GM23338 (cell line): Measurements from ENCODE around the gene UNC5A. TPM values are rescaled to one million over a fixed set of nuclear protein-coding genes. Genes with fewer than 3 reads are reported as not detected.

Source experiments
- CREB1 ChIP-seq: fragments of 250-450 bp; sonication (Bioruptor Pico); IDR thresholded peaks from 2 replicates; pipeline ENCODE4 v1.5.0; 2020; ENCODE audit warnings: low read depth, mild to moderate bottlenecking, moderate library complexity
- CTCF ChIP-seq, 2 experiments: fragments of 200-600 bp in 1 of 2; sonication (generic) in 1 of 2; conservative IDR thresholded peaks; 2 replicates each; pipeline versions ENCODE4 v1.5.1 to v1.6.1; 2016 to 2017; ENCODE audit warnings: antibody characterized with exemption in 2 of 2, low read depth in 2 of 2, mild to moderate bottlenecking in 2 of 2, moderate library complexity in 1 of 2
- EZH2 ChIP-seq: fragments of 200-600 bp; sonication (generic); IDR thresholded peaks from one replicate; pipeline ENCODE4 v1.8.0; 2017; ENCODE audit warnings: antibody characterized with exemption, mild to moderate bottlenecking, low read depth; ENCODE audit not compliant: unreplicated experiment
- EZH2phosphoT487 ChIP-seq: fragments of 200-600 bp; sonication (generic); IDR thresholded peaks from one replicate; pipeline ENCODE4 v1.8.1; 2018; ENCODE audit warnings: antibody characterized with exemption; ENCODE audit not compliant: unreplicated experiment
- JUNB ChIP-seq: IDR thresholded peaks from one replicate; pipeline ENCODE4 v1.6.1; 2016; ENCODE audit warnings: antibody characterized with exemption; ENCODE audit not compliant: unreplicated experiment
- NANOG ChIP-seq: IDR thresholded peaks from 2 replicates; pipeline ENCODE4 v1.6.1; 2016; ENCODE audit warnings: antibody characterized with exemption, borderline replicate concordance
- ZNF114 ChIP-seq: fragments of 250-450 bp; sonication (Bioruptor Pico); IDR thresholded peaks from 2 replicates; pipeline ENCODE4 v1.5.0; 2020; ENCODE audit warnings: mild to moderate bottlenecking, moderate library complexity
- ZNF331 ChIP-seq: fragments of 250-450 bp; sonication (Bioruptor Pico); IDR thresholded peaks from 2 replicates; pipeline ENCODE4 v1.5.0; 2020; ENCODE audit warnings: low read depth, mild to moderate bottlenecking, moderate library complexity
- ZNF462 ChIP-seq: fragments of 250-450 bp; sonication (Bioruptor Pico); IDR thresholded peaks from 2 replicates; pipeline ENCODE4 v1.5.0; 2020; ENCODE audit warnings: mild to moderate bottlenecking, moderate library complexity
- polyA plus RNA-seq: library from polyadenylated mRNA; unstranded; fragments of >200 nt; fragmentation: Nextera tagmentation; extraction: Ambion mirVana; gene quantifications from 2 replicates; pipeline ENCODE4 v1.2.1, GENCODE V29; 2016
- total RNA-seq: library from RNA; depleted of rRNA; stranded (reverse); fragments of >200 nt; shearing (Covaris generic); gene quantifications from 2 replicates; pipeline ENCODE4 v1.2.3, GENCODE V29; 2014

The UNC5A gene
- total and polyA plus RNA-seq, 2 experiments from 2014 or later, result 0.92 to 3.9 TPM

- no peak for TF ChIP-seq ZNF462
- TF ChIP-seq EZH2, result no peak
- no peak for TF ChIP-seq NANOG
- TF ChIP-seq ZNF114 (CRISPR knock-in tag), result no peak
- no peak for TF ChIP-seq CREB1 (CRISPR knock-in tag)
- TF ChIP-seq EZH2phosphoT487, result no peak
- no peak for TF ChIP-seq JUNB
- no peak for TF ChIP-seq CTCF (conservative IDR thresholded peaks at IDR 0.05; ENCODE audit: low read depth in 2 of 2)
- TF ChIP-seq ZNF331 (CRISPR knock-in tag), result no peak
These were observed 17.5 kb downstream of the UNC5A start (continued) for GRCh38 chr5:176827736-176828414.
